ENCODE measurements around the gene MTM1.

DNA sequence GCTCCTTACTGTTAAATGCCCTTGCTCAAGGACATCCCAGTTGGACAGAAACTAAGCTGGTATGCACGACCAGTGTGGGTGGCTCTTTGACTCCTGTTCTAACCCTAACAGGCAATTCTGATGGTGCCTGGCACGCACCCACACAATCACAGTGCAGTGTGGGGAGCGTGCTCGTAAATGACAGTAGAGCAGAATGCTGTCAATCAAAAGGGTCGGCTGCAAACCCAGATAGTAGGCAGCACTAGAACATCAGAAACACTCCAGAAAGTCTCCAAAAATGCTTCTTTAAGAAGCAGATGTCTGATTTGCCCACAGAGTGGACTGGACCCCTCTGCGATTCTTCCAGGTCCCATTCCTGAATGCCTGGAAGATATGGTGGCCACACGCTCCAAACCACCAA lies 37.6 kb upstream of the MTM1 start:
- TF ChIP-seq EZH2 (IDR thresholded peaks at IDR 0.05; ENCODE audit: insufficient read depth, poor library complexity, severe bottlenecking), result no peak
- no peak for TF ChIP-seq EZH2phosphoT487 (IDR thresholded peaks at IDR 0.05; ENCODE audit: insufficient read depth, low read depth)

Measured in GM23248 (cell line).